CD4-positive, alpha-beta memory T cell (primary cell): Measurements from ENCODE around the gene CACNA1C. TPM values are rescaled to one million over a fixed set of nuclear protein-coding genes. Genes with fewer than 3 reads are reported as not detected.

ENCODE experiments used
- CTCF ChIA-PET: fragments of 350-600 bp; sonication (Branson Sonifier 250); formaldehyde crosslinking; loops from one replicate; lab custom pipeline; 2021; ENCODE audit warnings: inconsistent platforms; ENCODE audit not compliant: partially characterized antibody; lab: Charles Lee
- POLR2A ChIA-PET: fragments of 350-600 bp; sonication (Branson Sonifier 250); formaldehyde crosslinking; loops from one replicate; lab custom pipeline; 2021; ENCODE audit not compliant: partially characterized antibody; lab: Charles Lee
- DNase-seq, 5 donors: peaks; one replicate each; pipeline versions ENCODE4 v3.0.0 to v3.0.0-alpha.2; 2020 to 2022; ENCODE audit warnings: mixed read lengths in 1 of 5
- H3K27ac ChIP-seq: one replicate; pipeline ENCODE4 v1.7.0; 2013; ENCODE audit warnings: low read depth, low read length
- H3K27me3 ChIP-seq: 2 replicates; pipeline ENCODE4 v1.7.0; 2013; ENCODE audit warnings: mild to moderate bottlenecking, low read length, moderate library complexity; ENCODE audit not compliant: insufficient read depth
- H3K36me3 ChIP-seq: 2 replicates; pipeline ENCODE4 v1.7.0; 2013; ENCODE audit warnings: mild to moderate bottlenecking, low read length, moderate library complexity; ENCODE audit not compliant: insufficient read depth
- H3K4me1 ChIP-seq: 2 replicates; pipeline ENCODE4 v1.7.0; 2013; ENCODE audit warnings: mild to moderate bottlenecking, low read length, moderate library complexity; ENCODE audit not compliant: insufficient read depth
- H3K4me3 ChIP-seq, 2 donors: one replicate each; pipeline ENCODE4 v1.7.0; 2013; ENCODE audit warnings: low read length in 2 of 2, mild to moderate bottlenecking in 1 of 2
- H3K9me3 ChIP-seq, 2 donors: one replicate each; pipeline ENCODE4 v1.7.0; 2013; ENCODE audit warnings: low read length in 2 of 2, control low read depth in 1 of 2; ENCODE audit not compliant: control insufficient read depth in 1 of 2
- H3K27ac Mint-ChIP-seq, 7 donors: one replicate each; pipeline ENCODE4 v1.8.0; 2020 to 2021; ENCODE audit warnings: mixed read lengths in 7 of 7, mild to moderate bottlenecking in 6 of 7, inconsistent platforms in 3 of 7, moderate library complexity in 3 of 7
- H3K27me3 Mint-ChIP-seq, 2 donors: one replicate each; pipeline ENCODE4 v1.8.0; 2020 to 2021; ENCODE audit warnings: mixed read lengths in 2 of 2
- H3K36me3 Mint-ChIP-seq, 2 donors: one replicate each; pipeline ENCODE4 v1.8.0; 2020 to 2021; ENCODE audit warnings: mixed read lengths in 2 of 2, inconsistent platforms in 1 of 2, mild to moderate bottlenecking in 1 of 2
- H3K4me1 Mint-ChIP-seq, 4 donors: one replicate each; pipeline ENCODE4 v1.8.0; 2020 to 2021; ENCODE audit warnings: mixed read lengths in 4 of 4, mild to moderate bottlenecking in 1 of 4
- H3K4me3 Mint-ChIP-seq, 8 donors: one replicate each; pipeline ENCODE4 v1.8.0; 2020 to 2021; ENCODE audit warnings: mixed read lengths in 8 of 8, mild to moderate bottlenecking in 7 of 8, moderate library complexity in 6 of 8, inconsistent platforms in 3 of 8
- H3K9me3 Mint-ChIP-seq, 8 donors: one replicate each; pipeline ENCODE4 v1.8.0; 2020 to 2021; ENCODE audit warnings: mixed read lengths in 8 of 8, mild to moderate bottlenecking in 5 of 8, inconsistent platforms in 3 of 8, moderate library complexity in 1 of 8
- intact Hi-C: fragments of 100-400 bp; cut with micrococcal nuclease; formaldehyde crosslinking; loops from one replicate; pipeline ENCODE4 v1.15.1; 2023
- polyA plus RNA-seq, 2 donors: library from polyadenylated mRNA; unstranded; fragments of 300-500 nt; fragmentation: Illumina TruSeq; gene quantifications; one replicate each; pipeline ENCODE4 v1.2.3, GENCODE V29; 2021
- total RNA-seq, 2 experiments: library from RNA; stranded (reverse); gene quantifications; one replicate each; pipeline ENCODE4 v1.2.3, GENCODE V29; 2021

Gene CACNA1C
- total and polyA plus RNA-seq, 4 experiments from 2014 or later: 0.05 to 0.21 (median 0.07) TPM

GRCh38 chr12:2450553-2450952 is 397.8 kb downstream of the CACNA1C start:
- Mint-ChIP-seq H3K36me3 (no peaks in the 10 kb centered on the region), H3K27me3 (peaks cover 0 to 4% of the 10 kb centered on the region in 2 donors), H3K4me3 (no peak overlapping the region), H3K4me1 (no peaks in the 10 kb centered on the region), H3K27ac (no peak overlapping the region), H3K9me3 (peaks cover 0 to 4% (median 0%) of the 10 kb centered on the region in 8 donors)
- no peak overlapping the region for H3K4me3 ChIP-seq
- H3K27ac ChIP-seq: no peak overlapping the region
- DNase-seq: no peak
- CTCF ChIA-PET: no interaction called here
- H3K36me3 ChIP-seq: no peaks in the 10 kb centered on the region
- intact Hi-C loops: no loop called here
- H3K9me3 ChIP-seq: no peaks in the 10 kb centered on the region
- POLR2A ChIA-PET: no interaction called here
- no peaks in the 10 kb centered on the region for H3K4me1 ChIP-seq
- H3K27me3 ChIP-seq: no peaks in the 10 kb centered on the region

- CTCF ChIA-PET: no interaction called here
- Mint-ChIP-seq H3K9me3 (peaks cover 0 to under 1% (median 0%) of the 10 kb centered on the region in 8 donors), H3K27ac (no peak overlapping the region)
These were observed 398.2 kb downstream of the CACNA1C start for GRCh38 chr12:2451025-2451424.

GRCh38 chr12:2451497-2451896 is 398.7 kb downstream of the CACNA1C start:
- no peaks in the 10 kb centered on the region for H3K4me1 ChIP-seq
- DNase-seq: no peak
- no peaks in the 10 kb centered on the region for H3K27me3 ChIP-seq
- H3K9me3 ChIP-seq: no peaks in the 10 kb centered on the region
- Mint-ChIP-seq H3K4me1 (no peaks in the 10 kb centered on the region), H3K36me3 (no peaks in the 10 kb centered on the region), H3K4me3 (no peak overlapping the region), H3K27me3 (no peaks in the 10 kb centered on the region), H3K27ac (no peak overlapping the region), H3K9me3 (no peaks in the 10 kb centered on the region)
- ChIA-PET POLR2A (no interaction called here), CTCF (no interaction called here)
- no peak overlapping the region for H3K27ac ChIP-seq
- H3K36me3 ChIP-seq: no peaks in the 10 kb centered on the region
- H3K4me3 ChIP-seq: no peak overlapping the region
- intact Hi-C loops: no loop called here

More at GRCh38 chr12:2451025-2451424, 398.2 kb downstream of the CACNA1C start:
- no peak for DNase-seq
- POLR2A ChIA-PET: no interaction called here
- Histone ChIP-seq H3K36me3 (no peaks in the 10 kb centered on the region), H3K27ac (no peak overlapping the region), H3K9me3 (no peaks in the 10 kb centered on the region), H3K4me3 (no peak overlapping the region), H3K4me1 (no peaks in the 10 kb centered on the region), H3K27me3 (no peaks in the 10 kb centered on the region)
- Mint-ChIP-seq H3K4me3 (no peak overlapping the region), H3K27me3 (peaks cover 0 to under 1% of the 10 kb centered on the region in 2 donors), H3K4me1 (no peaks in the 10 kb centered on the region), H3K36me3 (no peaks in the 10 kb centered on the region)
- intact Hi-C loops: no loop called here

DNA sequence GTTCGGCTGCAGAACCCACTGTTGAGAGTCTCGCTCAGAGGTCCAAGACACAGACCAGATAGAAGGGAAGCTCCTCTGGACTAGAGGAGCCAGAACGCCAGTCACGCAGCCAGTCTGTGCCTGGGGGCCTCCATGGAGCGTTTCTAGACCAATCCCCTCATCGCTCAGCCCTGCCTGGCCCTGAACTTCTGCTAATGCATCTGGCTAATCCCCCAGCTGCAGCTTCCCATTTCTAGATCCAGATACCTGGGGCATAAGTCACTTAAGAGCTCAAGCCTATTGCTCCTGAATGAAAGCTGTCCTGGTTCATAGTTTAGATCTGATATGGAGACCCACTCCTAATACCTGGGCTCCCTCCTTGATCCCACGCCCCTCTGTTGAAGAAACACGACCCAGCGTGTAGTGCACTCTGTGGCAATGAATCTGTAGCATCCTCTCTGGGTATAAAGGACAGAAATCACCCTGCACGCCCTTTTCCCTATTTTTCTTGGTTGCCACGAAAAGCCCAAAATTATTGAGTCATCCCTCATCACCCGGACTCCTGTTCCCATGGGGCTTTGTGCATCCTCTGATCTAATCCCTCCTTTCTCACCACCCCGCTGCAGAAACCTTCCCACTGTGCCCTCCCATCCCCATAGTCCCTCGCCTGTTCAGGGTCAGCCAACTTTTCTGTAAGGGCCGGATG is 400.4 kb downstream of the CACNA1C start:
- Histone ChIP-seq H3K4me1 (no peaks in the 10 kb centered on the region), H3K4me3 (no peak overlapping the region), H3K36me3 (no peaks in the 10 kb centered on the region), H3K9me3 (no peaks in the 10 kb centered on the region), H3K27ac (no peak overlapping the region), H3K27me3 (no peaks in the 10 kb centered on the region)
- H3K4me3 Mint-ChIP-seq: no peak overlapping the region
- H3K9me3 Mint-ChIP-seq: no peaks in the 10 kb centered on the region
- no peak overlapping the region for H3K27ac Mint-ChIP-seq
- H3K36me3 Mint-ChIP-seq: no peaks in the 10 kb centered on the region
- no peaks in the 10 kb centered on the region for H3K27me3 Mint-ChIP-seq
- intact Hi-C loops: no loop called here
- H3K4me1 Mint-ChIP-seq: no peaks in the 10 kb centered on the region
- CTCF ChIA-PET: no interaction called here
- no peak for DNase-seq
- POLR2A ChIA-PET: no interaction called here

GRCh38 chr12:2453761-2454090 is 400.9 kb downstream of the CACNA1C start:
- H3K4me1 ChIP-seq: no peaks in the 10 kb centered on the region
- no peak for DNase-seq
- no peaks in the 10 kb centered on the region for H3K36me3 Mint-ChIP-seq
- H3K27me3 ChIP-seq: no peaks in the 10 kb centered on the region
- no peaks in the 10 kb centered on the region for H3K27me3 Mint-ChIP-seq
- no peaks in the 10 kb centered on the region for H3K9me3 ChIP-seq
- no peaks in the 10 kb centered on the region for H3K4me1 Mint-ChIP-seq
- H3K4me3 ChIP-seq: no peak overlapping the region
- no peaks in the 10 kb centered on the region for H3K36me3 ChIP-seq
- H3K9me3 Mint-ChIP-seq: no peaks in the 10 kb centered on the region
- H3K27ac ChIP-seq: no peak overlapping the region
- H3K27ac Mint-ChIP-seq: no peak overlapping the region
- CTCF ChIA-PET: no interaction called here
- POLR2A ChIA-PET: no interaction called here
- no peak overlapping the region for H3K4me3 Mint-ChIP-seq
- intact Hi-C loops: no loop called here

DNA sequence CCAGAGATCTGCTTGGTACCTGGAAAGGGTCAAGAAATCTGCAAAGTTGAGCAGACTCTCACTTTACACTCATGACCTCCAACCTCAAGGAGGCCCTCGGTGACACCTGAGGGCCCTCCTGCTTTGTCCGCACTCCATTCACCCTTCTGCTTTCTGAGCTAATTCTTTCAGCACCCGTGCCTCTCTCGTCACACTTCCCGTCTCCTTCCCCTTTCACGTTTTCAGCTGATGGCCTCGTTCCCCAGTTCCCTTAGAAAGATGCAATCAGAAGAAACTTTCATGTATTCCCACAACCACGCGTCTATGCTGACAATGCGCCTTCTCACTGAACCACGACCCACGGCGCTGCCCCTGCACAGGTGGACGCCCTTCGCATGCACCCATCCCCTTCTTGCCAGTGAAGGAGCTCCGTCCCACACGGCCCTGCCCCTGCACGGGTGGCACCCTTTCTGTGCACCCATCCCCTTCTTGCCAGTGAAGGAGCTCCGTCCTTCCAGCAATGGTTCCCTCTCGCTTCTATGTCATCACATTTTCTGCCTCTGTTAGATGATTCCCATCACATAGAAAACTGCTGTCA is 401.9 kb downstream of the CACNA1C start:
- Histone ChIP-seq H3K4me3 (no peak overlapping the region), H3K4me1 (no peaks in the 10 kb centered on the region), H3K27me3 (no peaks in the 10 kb centered on the region), H3K36me3 (no peaks in the 10 kb centered on the region), H3K9me3 (no peaks in the 10 kb centered on the region), H3K27ac (no peak overlapping the region)
- CTCF ChIA-PET: interaction anchor here (0.9 kb wide), 1 partner anchor 15 kb away, joined by 3 read pairs; no protein-coding TSS in a partner anchor
- H3K27me3 Mint-ChIP-seq: no peaks in the 10 kb centered on the region
- H3K9me3 Mint-ChIP-seq: no peaks in the 10 kb centered on the region
- no peak overlapping the region for H3K4me3 Mint-ChIP-seq
- no peaks in the 10 kb centered on the region for H3K36me3 Mint-ChIP-seq
- H3K4me1 Mint-ChIP-seq: no peaks in the 10 kb centered on the region
- intact Hi-C loops: no loop called here
- POLR2A ChIA-PET: no interaction called here
- no peak overlapping the region for H3K27ac Mint-ChIP-seq
- no peak for DNase-seq

DNA sequence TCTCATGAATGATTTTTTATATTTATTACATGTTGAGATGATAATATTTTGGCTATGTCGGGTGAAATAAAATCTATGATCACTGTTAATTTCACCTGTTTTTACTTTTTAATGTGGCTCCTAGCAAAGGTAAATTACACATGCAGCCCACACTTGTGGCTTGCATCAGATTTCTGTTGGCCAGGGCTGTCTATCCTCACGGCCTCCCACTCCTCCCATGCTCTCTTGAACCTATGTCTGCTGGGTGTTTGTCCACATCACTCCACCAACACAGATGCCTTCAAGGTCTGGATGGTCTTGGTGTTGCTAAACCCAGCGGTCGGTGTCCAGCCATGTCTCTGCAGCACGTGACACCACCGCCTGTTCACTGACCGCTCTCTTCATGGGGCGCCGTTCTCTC is 402.6 kb downstream of the CACNA1C start:
- CTCF ChIA-PET: no interaction called here
- no peaks in the 10 kb centered on the region for H3K27me3 ChIP-seq
- Mint-ChIP-seq H3K4me3 (no peak overlapping the region), H3K9me3 (no peaks in the 10 kb centered on the region), H3K4me1 (peaks cover 0 to 3% (median 0%) of the 10 kb centered on the region in 4 donors), H3K27me3 (no peaks in the 10 kb centered on the region), H3K27ac (no peak overlapping the region), H3K36me3 (no peaks in the 10 kb centered on the region)
- POLR2A ChIA-PET: no interaction called here
- H3K27ac ChIP-seq: no peak overlapping the region
- no peaks in the 10 kb centered on the region for H3K4me1 ChIP-seq
- no peaks in the 10 kb centered on the region for H3K36me3 ChIP-seq
- no peak for DNase-seq
- H3K9me3 ChIP-seq: no peaks in the 10 kb centered on the region
- intact Hi-C loops: no loop called here
- no peak overlapping the region for H3K4me3 ChIP-seq
